NCI-H187 (cell line): Measurements from ENCODE around the gene GUCY2F.
A peak's percentile ranks its signal among the peaks of the same experiment; 100 is the strongest.

Experiments used
- DNase-seq, 2 experiments: peaks; one replicate each; lab custom pipeline; 2025; lab: John Stamatoyannopoulos, UW

GUCY2F gene

GRCh38 chrX:109393859-109394258 lies 88.0 kb downstream of the GUCY2F start:
- no peak for DNase-seq

- DNase-seq: no peak
These were observed 89.0 kb downstream of the GUCY2F start for GRCh38 chrX:109392895-109393294.

- DNase-seq: no peak
These were observed 91.3 kb downstream of the GUCY2F start for GRCh38 chrX:109390556-109390955.

GRCh38 chrX:109389917-109390316 lies 92.0 kb downstream of the GUCY2F start:
- no peak for DNase-seq

- peak; percentile 4 to 19 for DNase-seq
These were observed 97.2 kb downstream of the GUCY2F start for GRCh38 chrX:109384699-109385098.

- DNase-seq: no peak
These were observed 99.6 kb downstream of the GUCY2F start for GRCh38 chrX:109382332-109382731.

GRCh38 chrX:109378281-109378680 lies 103.6 kb downstream of the GUCY2F start:
- no peak for DNase-seq

- no peak for DNase-seq
These were observed 107.5 kb downstream of the GUCY2F start for GRCh38 chrX:109374262-109374960.

GRCh38 chrX:109373468-109373867 lies 108.4 kb downstream of the GUCY2F start:
- no peak for DNase-seq

GRCh38 chrX:109372716-109373115 lies 109.2 kb downstream of the GUCY2F start:
- DNase-seq: no peak

GRCh38 chrX:109372291-109372690 lies 109.6 kb downstream of the GUCY2F start:
- no peak for DNase-seq

GRCh38 chrX:109362101-109362500 lies 119.8 kb downstream of the GUCY2F start:
- no peak for DNase-seq

GRCh38 chrX:109360301-109360700 lies 121.6 kb downstream of the GUCY2F start:
- no peak for DNase-seq

- DNase-seq: no peak
These were observed 124.2 kb downstream of the GUCY2F start for GRCh38 chrX:109357706-109358105.

- DNase-seq: no peak
These were observed 125.2 kb downstream of the GUCY2F start for GRCh38 chrX:109356684-109357083.

- DNase-seq: no peak
These were observed 129.8 kb downstream of the GUCY2F start for GRCh38 chrX:109352066-109352588.

- no peak for DNase-seq
These were observed 130.3 kb downstream of the GUCY2F start for GRCh38 chrX:109351557-109351956.

GRCh38 chrX:109350551-109350950 lies 131.3 kb downstream of the GUCY2F start:
- no peak for DNase-seq

- no peak for DNase-seq
These were observed 131.8 kb downstream of the GUCY2F start for GRCh38 chrX:109350051-109350450.

GRCh38 chrX:109347632-109348031 lies 134.3 kb downstream of the GUCY2F start:
- DNase-seq: no peak

- no peak for DNase-seq
These were observed 135.4 kb downstream of the GUCY2F start for GRCh38 chrX:109346491-109346890.

- DNase-seq: no peak
These were observed 136.0 kb downstream of the GUCY2F start for GRCh38 chrX:109345856-109346255.

- no peak for DNase-seq
These were observed 137.2 kb downstream of the GUCY2F start for GRCh38 chrX:109344678-109345077.

- no peak for DNase-seq
These were observed 137.8 kb downstream of the GUCY2F start for GRCh38 chrX:109344101-109344500.
